Transverse colon (tissue), 4 donors: ENCODE results near the gene ZNF675.
"Not testable (repeated sequence)": the region's sequence is repeated elsewhere in the genome, so short reads cannot be mapped to it uniquely, and the experiment has no call there.

ENCODE experiments used
- CTCF ChIP-seq, 5 experiments: fragments of 200-600 bp in 3 of 5; fragments of 450-650 bp in 2 of 5; sonication (generic) in 3 of 5; IDR thresholded peaks; 1 replicate in 2 of 5; 2 replicates in 3 of 5; pipeline ENCODE4 v1.5.1; 2016 to 2017; ENCODE audit warnings: antibody characterized with exemption in 5 of 5, inconsistent platforms in 3 of 5, mild to moderate bottlenecking in 2 of 5, moderate library complexity in 1 of 5
- EP300 ChIP-seq: sonication (generic); formaldehyde crosslinking; IDR thresholded peaks from one replicate; pipeline ENCODE4 v1.6.1; 2017; ENCODE audit warnings: antibody characterized with exemption, low read depth
- POLR2A ChIP-seq: fragments of 450-650 bp; IDR thresholded peaks from one replicate; pipeline ENCODE4 v1.6.1; 2016; ENCODE audit warnings: antibody characterized with exemption, mild to moderate bottlenecking, moderate library complexity
- POLR2AphosphoS5 ChIP-seq, 3 donors: sonication (generic); formaldehyde crosslinking; IDR thresholded peaks; one replicate each; pipeline ENCODE4 v1.6.1; 2016; ENCODE audit warnings: antibody characterized with exemption in 3 of 3

- TF ChIP-seq CTCF (IDR thresholded peaks at IDR 0.05); POLR2A; EP300; POLR2AphosphoS5 (IDR thresholded peaks at IDR 0.05): not testable (repeated sequence)
Observed at GRCh38 chr19:23730729-23731465, 43.9 kb upstream of the ZNF675 start.
